CMK (cell line): Measurements from ENCODE around the gene WDR90.
A peak's percentile ranks its signal among the peaks of the same experiment; 100 is the strongest.

ENCODE experiments used
- DNase-seq: peaks from one replicate; pipeline ENCODE4 v3.0.0-alpha.2; 2010; ENCODE audit warnings: low read depth

WDR90 gene

DNA sequence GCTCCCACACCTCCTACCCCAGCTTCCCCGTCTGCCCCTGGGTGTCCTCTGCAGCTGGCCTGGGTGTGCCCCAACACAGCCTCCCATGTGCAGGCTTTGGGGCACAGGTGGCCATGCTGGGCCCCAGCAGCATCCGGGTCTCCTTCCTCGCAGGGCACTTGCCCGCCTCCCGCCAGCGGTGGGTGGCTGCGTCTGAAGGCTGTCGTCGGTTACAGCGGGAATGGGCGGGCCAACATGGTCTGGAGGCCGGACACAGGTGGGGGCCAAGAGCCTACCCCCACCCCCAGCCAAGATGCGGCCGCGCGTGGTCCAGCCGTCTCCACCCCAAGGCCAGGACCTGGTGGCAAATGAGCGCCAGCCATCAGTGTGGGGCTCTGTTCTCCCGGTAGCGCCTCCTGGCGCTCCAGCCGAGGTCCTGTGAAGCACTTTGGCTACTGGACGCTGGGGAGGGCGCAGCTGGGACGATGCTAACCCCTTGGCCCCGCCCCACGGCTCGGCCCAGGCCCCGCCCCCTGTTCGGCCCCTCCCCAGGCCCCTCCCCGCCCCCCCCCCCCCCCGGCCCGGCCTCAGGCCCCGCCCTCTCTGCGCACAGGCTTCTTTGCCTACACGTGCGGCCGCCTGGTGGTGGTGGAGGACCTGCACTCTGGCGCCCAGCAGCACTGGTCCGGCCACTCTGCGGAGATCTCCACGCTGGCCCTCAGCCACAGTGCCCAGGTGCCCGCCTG, 11.5 kb downstream of the WDR90 start:
- peak; percentile 81 for DNase-seq

DNA sequence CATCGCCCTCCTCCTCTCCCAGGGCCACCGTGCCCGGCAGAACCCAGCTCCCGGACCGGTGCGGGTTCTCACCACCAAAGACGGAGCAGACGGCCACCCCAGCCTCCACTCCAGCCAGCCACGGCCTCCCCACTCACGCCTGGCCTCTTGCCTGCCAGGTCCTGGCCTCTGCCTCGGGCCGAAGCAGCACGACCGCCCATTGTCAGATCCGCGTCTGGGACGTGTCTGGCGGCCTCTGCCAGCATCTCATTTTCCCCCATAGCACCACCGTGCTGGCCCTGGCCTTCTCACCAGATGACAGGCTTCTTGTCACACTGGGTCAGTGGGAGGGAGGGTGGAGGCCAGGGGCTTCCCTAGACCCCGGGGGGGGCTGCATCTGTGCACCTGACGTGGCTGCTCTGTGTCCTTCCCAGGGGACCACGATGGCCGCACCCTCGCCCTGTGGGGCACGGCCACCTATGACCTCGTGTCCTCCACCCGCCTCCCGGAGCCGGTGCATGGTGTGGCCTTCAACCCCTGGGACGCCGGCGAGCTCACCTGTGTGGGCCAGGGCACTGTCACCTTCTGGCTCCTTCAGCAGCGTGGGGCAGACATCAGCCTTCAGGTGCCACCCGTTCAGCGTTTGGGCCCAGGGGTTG, 12.1 kb downstream of the WDR90 start:
- no peak for DNase-seq

DNA sequence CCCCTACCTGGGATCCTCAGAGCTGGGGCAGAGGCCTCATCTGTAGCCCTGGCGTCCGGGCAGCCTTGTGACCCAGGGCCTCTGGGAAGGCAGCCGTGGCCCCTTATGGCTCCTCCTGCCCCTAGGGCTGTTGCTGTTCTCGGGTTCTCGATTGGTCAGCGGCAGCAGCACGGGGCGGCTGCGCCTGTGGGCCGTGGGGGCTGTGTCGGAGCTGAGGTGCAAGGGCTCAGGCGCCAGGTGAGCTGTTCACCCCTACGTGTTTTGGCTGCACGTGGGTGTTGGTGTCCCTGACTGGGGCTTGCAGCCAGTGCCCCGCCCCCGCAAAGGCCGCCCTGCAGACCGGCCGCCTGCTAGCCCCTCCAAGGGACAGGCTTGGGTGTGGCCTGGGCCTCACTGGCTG, 12.9 kb downstream of the WDR90 start:
- DNase-seq, result no peak

DNA sequence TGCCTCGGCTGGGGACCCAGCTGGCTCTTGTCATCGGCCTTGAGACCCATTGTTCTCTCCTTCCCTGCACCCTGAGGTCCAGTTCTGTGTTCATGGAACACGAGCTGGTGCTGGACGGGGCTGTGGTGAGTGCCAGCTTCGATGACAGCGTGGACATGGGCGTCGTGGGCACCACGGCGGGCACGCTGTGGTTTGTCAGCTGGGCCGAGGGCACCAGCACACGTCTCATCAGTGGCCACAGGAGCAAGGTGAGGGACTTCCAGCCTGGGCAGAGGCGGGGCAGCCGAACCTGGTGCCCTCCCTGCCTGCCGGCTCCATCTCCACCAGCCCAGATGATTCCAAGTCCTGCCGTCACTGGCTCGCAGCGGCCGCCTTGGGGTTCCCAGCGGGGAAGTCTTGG, 13.4 kb downstream of the WDR90 start:
- DNase-seq, result no peak

DNA sequence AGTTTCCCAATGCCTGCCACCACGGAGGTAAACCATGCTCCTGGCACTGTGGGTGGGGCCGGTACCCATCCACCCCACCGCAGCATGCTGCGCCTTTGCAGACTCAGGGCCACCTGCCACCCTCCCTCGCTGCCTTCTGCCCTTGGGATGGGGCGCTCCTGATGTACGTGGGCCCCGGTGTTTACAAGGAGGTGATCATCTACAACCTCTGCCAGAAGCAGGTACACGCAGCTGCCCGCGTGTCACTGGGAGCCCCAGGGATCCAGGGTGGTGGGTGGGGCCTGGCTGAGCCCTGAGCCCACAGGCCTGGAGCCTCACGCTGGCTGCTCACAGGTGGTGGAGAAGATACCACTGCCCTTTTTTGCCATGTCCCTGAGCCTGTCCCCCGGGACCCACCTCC, 17.4 kb downstream of the WDR90 start:
- no peak for DNase-seq

DNA sequence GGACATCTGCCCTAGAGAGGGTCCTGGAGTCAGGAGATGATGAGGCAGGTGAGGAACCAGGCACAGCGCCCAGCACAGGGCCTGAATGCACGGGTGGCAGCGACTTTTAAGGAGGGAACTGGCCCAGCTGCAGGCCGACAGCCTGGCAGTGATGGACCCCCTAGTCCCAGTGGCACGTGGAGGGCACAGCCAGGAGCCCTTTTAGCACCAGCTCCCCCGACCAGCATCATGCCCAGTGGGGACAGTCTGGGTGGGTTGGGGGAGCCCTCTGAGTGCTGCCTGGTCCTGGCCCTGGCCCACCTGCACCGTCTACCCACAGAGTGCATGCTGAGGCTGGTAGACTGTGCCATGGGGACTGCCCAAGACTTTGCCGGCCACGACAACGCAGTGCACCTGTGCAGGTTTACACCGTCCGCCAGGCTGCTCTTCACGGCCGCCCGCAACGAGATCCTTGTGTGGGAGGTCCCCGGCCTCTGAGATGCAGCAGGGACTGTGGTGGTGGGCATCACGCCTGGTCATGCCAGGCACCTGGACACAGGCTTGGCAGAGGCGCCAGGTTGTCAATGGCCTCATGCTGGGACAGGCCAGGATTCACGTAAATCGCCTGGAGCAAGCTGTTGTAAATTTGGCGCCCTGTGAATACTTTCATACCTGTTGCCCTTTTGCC, 18.1 kb downstream of the WDR90 start:
- no peak for DNase-seq

DNA sequence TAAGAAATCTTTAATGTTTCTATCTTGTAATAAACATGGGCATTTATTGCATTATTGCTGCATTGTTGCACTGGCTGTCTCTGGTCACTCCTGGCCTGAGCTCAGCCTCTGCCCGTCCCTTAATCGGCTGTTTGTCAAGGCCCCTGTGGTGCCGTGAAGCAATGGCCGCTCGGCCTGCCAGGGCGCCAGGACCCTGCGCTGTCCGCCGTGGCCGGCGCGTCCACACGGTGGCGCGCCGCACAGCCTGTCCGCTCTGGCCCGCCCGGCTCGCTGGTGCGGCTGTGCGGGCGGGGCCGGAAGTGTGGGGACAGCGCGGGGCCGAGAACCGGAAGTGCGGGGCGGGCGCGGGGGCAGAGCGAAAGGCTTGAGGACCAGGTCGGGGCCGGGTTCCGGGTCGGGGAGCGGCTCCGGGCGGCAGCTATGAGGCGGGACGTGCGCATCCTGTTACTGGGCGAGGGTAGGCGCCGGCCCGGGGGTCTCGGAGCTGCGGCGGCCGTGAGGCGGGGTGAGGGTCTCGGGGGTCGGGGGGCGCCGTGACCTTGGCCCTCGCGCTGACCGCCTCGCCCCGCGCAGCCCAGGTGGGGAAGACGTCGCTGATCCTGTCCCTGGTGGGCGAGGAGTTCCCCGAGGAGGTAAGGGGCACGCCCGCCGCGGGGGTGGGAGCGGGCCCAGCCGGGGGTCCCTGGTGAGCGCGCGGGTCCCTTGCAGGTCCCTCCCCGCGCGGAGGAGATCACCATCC, 18.8 kb downstream of the WDR90 start, which contains the start of gene RHOT2:
Gene RHOT2, plus strand, starts transcription at position 353 of the 739 bp plus-strand sequence. Its CDS starts 68 bp downstream, at position 421.
- DNase-seq, result peak; percentile 72

DNA sequence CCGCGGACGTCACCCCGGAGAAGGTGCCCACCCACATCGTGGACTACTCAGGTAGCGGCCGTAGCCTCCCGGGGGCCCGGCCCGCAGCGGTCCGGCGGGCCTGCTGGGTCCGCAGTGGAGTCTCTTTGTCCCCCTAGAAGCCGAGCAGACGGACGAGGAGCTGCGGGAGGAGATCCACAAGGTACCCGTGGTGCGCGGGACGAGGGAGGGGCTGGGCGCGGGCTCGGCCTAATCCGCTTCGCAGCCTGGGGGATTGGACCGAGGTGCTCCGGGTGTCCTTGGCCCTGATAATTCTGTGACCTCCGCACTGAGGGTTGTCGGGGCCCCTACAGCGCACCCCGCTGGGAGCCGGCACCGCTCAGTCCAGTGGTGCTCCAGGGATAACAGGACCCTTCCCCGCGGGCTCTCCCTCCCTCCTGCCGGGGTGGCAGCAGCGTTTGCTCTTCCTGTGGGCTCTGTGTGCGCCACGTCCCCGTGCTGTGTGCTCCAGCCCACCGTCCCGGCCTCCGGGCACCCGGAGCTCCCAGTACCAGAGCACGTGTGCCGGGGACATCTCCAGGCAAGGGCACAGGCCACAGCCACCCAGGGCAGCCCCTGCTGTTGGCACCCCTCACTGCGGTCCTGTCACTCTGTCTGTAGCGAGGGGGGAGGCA, 19.5 kb downstream of the WDR90 start:
- no peak for DNase-seq

DNA sequence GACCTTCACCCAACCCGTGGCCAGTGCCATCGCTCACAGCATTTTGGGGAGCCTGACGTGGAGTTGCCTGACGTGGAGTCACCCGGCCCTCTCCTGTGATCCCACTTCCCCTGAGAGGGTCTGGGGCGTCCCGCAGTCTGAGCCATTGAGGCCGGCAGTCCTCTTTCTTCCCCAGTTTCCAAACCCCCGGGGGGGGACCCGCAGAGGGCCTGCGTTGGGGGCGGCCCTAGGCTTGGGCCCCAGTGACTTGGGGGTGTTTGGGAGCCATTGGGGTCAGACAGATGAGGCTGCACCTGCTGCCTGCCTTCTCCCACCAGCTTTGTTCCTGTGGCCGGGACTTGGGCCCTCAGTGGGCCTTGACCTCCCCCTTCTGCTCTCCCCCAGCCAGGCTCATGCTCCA, 20.5 kb downstream of the WDR90 start:
- DNase-seq, result no peak

DNA sequence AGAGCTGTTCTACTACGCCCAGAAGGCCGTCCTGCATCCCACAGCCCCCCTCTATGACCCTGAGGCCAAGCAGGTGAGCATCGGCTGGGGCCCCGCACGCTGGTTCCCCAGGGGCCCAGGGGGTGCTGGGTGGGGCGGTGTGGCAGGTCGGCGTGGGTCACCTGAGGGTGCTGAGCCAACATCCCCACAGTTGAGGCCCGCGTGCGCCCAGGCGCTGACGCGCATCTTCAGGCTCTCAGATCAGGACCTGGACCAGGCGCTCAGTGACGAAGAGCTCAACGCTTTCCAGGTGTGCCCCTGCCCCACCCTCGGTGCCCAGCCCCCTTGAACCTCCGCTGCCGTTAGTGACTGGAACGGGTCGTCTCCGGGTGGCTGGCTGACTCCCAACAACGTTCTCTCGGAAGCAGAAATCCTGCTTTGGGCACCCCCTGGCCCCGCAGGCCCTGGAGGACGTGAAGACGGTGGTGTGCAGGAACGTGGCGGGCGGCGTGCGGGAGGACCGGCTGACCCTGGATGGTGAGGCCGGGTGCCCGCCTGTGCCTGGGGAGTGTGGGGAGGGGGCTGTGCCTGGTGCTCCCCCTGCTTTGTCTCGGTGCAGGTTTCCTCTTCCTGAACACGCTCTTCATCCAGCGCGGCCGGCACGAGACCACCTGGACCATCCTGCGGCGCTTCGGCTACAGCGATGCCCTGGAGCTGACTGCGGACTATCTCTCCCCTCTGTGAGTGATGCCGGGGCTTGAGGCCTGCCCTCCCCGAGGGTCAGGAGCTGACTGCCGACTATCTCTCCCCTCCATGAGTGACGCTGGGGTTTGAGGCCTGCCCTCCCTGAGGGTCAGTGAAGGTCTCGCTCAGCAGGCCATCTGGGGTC, 21.6 kb downstream of the WDR90 start:
- DNase-seq, result no peak

DNA sequence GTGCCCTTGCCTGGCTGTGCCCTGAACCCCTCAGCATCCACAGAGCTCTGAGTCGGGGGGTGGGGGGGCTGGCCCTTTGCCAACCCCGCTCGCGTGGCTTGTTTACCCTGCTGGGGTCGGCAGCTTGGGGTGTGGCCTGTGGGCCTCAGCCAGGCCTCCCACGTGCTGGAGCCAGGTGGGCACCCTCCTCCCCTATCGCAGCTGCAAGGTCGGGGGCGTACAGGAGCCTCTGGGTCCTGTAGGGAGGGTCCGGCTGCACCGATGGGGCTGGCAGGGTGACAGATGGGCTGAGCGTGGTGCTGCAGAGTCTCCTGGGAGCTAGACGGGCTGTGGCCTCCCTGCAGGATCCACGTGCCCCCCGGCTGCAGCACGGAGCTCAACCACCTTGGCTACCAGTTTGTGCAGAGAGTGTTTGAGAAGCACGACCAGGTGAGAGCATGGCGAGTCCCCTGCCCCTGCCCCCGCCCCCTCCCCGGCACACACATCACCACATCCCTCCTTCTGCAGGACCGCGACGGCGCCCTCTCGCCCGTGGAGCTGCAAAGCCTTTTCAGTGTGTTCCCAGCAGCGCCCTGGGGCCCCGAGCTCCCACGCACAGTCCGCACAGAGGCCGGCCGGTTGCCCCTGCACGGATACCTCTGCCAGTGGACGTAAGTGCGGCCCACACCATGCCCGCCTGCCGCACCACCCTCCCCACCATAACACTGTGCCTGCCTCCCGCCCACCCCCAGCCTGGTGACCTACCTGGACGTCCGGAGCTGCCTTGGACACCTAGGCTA, 22.4 kb downstream of the WDR90 start:
- DNase-seq, result no peak

DNA sequence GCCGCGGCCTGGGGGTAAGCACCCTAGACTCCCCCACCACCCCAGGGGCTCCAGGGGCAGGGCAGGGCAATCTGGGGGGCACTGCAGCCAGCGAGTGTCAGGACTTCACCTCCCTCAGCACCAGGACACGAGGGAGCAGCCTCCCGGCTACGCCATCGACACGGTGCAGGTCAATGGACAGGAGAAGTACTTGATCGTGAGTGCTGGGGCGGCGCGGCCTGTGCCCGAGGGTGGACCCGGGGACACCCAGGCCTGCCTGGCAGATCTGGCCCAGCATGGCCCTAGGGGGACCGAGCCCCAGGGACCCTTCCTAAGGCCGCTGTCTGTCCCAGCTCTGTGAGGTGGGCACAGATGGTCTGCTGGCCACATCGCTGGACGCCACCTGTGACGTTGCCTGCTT, 23.2 kb downstream of the WDR90 start:
- DNase-seq, result no peak

DNA sequence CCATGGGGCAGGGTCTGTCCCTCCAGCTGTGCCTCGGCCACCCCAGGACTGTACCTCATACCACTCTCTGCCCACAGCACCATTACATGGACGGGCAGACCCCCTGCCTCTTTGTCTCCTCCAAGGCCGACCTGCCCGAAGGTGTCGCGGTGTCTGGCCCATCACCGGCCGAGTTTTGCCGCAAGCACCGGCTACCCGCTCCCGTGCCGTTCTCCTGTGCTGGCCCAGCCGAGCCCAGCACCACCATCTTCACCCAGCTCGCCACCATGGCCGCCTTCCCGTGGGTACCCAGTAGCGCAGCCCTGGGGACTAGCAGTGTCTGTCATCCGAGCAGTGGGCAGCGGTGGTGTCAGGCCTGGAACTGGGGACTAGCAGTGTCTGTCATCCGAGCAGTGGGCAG, 23.7 kb downstream of the WDR90 start:
- DNase-seq, result no peak

DNA sequence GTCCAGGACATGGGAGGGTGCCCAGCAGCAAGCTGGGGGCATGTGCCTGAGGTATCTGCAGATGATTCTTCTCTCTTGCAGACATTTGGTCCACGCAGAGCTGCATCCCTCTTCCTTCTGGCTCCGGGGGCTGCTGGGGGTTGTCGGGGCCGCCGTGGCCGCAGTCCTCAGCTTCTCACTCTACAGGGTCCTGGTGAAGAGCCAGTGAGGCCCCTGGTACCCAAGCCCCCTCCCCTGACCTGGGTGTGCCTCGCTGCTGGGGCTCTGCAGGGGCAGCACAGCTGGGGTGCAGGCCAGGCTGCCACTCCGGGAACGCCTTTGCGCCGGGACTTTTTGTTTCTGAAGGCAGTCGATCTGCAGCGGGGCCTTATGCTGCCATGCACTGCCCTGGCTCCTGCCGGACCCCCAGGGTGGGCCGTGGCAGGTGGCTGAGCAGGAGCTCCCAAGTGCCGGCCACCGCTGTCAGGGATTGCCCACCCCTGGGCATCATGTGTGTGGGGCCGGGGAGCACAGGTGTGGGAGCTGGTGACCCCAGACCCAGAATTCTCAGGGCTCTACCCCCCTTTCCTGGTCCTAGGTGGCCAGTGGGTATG, 24.3 kb downstream of the WDR90 start:
- no peak for DNase-seq

DNA sequence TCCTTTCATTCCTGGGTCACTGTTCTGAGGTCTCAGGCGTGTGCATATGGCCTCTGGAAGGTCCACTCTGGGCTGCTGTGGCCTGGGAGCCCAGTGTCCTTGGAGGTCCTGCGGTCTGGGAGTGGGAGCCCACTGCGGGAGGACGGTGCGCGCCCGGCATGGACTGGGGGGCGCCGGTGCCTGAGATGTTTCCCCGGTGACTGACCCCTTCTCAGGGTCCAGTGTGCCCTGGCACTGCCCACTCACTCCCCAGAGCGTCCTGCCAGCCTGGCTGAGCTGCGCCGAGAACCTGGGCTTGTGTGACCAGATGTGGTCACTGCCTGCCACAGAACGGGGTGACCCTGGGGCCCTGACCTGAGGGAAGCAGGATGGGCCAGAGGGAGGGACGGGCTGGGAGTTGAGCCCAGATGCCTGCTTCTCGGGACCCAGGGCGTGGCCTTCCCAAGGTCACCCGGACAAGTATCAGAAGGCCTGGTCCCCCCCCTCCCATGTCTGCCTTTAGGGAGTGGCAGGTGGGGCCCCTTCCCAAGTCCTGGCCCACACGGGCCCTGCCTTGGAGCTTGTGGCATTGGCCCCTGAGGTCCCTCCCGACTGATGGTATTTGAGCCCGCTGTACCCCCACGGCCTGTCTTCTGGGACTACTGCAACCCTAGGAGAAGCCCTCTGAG, 25.2 kb downstream of the WDR90 start:
- no peak for DNase-seq

DNA sequence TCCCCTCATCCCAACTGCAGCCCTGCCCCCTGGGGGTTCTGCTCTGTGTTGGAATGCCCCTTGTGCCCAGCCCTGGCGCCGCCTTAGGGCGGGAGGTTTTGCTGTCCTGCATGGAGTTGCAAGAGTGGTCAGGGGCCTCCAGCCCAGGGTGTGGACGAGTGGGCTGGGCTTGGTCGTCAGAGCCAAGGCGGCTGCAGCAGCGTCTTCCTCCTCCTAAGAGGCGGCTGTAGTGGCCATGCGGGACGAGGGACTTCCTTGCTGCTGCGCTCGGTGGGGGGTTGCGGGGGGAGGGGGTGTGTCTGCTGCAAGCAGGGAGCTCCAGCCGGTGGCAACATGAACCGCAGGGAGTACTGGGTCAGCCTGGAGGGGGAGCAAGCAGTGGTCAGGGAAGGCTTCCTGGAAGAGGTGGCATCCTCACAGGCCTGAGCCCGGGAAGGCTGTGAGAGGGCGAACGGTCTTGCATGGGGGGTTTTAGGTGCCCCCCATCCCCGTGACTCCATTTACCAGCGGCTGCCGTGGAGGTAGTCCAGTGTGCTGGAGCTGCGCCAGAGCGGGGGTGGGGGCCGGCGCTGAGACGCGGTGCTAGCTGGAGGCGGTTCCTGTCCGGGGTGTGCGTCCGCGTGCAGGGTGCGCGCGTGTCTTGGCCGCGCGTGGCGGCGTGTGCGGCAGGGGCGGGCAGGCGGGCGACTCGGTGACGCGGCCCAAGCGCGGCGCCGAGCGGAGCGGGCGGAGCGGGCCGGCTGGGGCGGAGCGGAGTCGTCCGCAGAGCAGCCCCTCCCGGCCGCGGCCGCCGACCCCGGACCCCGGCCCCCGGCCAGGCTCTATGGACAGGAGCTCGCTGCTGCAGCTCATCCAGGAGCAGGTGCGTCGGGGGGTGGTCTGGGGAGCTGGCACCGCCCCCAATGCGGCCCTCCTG, 26.1 kb downstream of the WDR90 start, which contains the start of gene RHBDL1:
Gene RHBDL1, plus strand, starts transcription at position 704 of the 916 bp plus-strand sequence. Its CDS starts 120 bp downstream, at position 824.
- no peak for DNase-seq

DNA sequence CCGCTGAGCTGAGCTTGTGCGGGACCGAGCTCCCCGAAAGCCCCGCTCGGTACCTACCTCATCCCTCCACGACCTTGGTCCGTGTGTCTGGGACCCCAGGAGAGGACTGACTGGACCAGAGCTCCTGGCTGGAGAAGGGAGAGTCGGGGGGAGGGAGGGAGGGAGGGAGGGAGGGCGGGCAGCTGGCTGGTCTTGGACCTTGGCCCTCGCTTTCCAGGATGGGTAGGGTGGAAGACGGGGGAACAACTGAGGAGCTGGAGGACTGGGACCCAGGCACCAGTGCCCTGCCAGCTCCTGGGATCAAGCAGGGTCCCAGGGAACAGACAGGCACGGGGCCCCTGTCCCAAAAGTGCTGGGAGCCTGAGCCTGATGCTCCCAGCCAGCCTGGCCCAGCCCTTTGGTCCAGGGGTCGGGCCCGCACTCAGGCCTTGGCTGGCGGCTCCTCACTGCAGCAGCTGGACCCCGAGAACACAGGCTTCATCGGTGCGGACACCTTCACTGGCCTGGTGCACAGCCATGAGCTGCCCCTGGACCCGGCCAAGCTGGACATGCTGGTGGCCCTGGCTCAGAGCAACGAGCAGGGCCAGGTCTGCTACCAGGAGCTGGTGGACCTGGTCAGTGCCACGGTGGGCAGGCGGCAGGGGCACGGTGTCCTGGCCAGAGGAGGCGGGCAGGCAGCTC, 26.9 kb downstream of the WDR90 start:
- DNase-seq, result no peak

DNA sequence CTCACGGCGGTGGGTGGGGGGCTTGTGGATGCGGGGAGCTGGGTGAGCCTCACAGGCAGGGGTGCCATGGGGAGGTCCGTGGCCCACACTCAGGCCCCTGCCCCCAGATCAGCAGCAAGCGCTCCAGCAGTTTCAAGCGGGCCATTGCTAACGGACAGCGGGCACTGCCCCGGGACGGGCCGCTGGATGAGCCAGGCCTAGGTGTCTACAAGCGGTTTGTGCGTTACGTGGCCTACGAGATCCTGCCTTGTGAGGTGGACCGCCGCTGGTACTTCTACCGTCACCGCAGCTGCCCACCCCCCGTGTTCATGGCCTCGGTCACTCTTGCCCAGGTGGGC, 27.4 kb downstream of the WDR90 start:
- no peak for DNase-seq
